HEK293 (cell line): ENCODE data around the gene RNASE4.

ENCODE experiments used
- CTCF ChIA-PET: fragments of 350-600 bp; formaldehyde crosslinking; extraction: SDS; loops from one replicate; lab custom pipeline; 2021; ENCODE audit warnings: antibody characterized with exemption; lab: Yijun Ruan, JAX
- POLR2A ChIA-PET: fragments of 300-600 bp; formaldehyde crosslinking; extraction: SDS; loops from one replicate; lab custom pipeline; 2020; ENCODE audit warnings: antibody characterized with exemption, inconsistent platforms; lab: Yijun Ruan, JAX
- H3K27ac ChIP-seq: fragments of 200-500 bp; sonication (Bioruptor generic); 2 replicates; pipeline ENCODE4 v1.5.1; 2014; ENCODE audit warnings: low read depth, low read length, control low read depth, inconsistent platforms; ENCODE audit errors: extremely low read depth
- H3K36me3 ChIP-seq, 2 experiments: fragments of 200-500 bp in 1 of 2; sonication (Bioruptor generic) in 1 of 2; 1 replicate in 1 of 2; 2 replicates in 1 of 2; pipeline ENCODE4 v1.5.1; 2014 to 2017; ENCODE audit warnings: inconsistent platforms in 2 of 2, low read length in 2 of 2; ENCODE audit not compliant: control insufficient read depth in 2 of 2, insufficient read depth in 1 of 2
- H3K4me1 ChIP-seq: fragments of 200-500 bp; sonication (Bioruptor generic); 2 replicates; pipeline ENCODE4 v1.5.1; 2014; ENCODE audit warnings: mild to moderate bottlenecking, low read length, inconsistent platforms; ENCODE audit not compliant: control insufficient read depth, insufficient read depth
- H3K4me3 ChIP-seq: 2 replicates; pipeline ENCODE4 v1.5.1; 2011; ENCODE audit warnings: low read depth, mild to moderate bottlenecking, control low read depth, low read length, moderate library complexity
- H3K9me3 ChIP-seq: fragments of 200-500 bp; sonication (Bioruptor generic); 2 replicates; pipeline ENCODE4 v1.5.1; 2014; ENCODE audit warnings: low read depth, low read length, inconsistent platforms; ENCODE audit not compliant: control insufficient read depth, insufficient read depth
- BCL11A ChIP-seq: fragments of 450-650 bp; formaldehyde crosslinking; IDR thresholded peaks from 2 replicates; pipeline ENCODE4 v1.5.1; 2016; ENCODE audit warnings: low read depth, missing biosample characterization, missing genetic modification characterization
- EGR2 ChIP-seq: fragments of 450-650 bp; formaldehyde crosslinking; IDR thresholded peaks from 2 replicates; pipeline ENCODE4 v1.5.1; 2016; ENCODE audit warnings: low read depth, missing biosample characterization, missing genetic modification characterization
- ELK4 ChIP-seq: IDR thresholded peaks from 2 replicates; pipeline ENCODE4 v1.6.1; 2011; ENCODE audit warnings: mild to moderate bottlenecking, low read depth, low read length, borderline replicate concordance
- GFI1B ChIP-seq: fragments of 450-650 bp; formaldehyde crosslinking; IDR thresholded peaks from 2 replicates; pipeline ENCODE4 v1.5.1; 2016; ENCODE audit warnings: missing biosample characterization, missing genetic modification characterization
- MEIS1 ChIP-seq: sonication (generic); formaldehyde crosslinking; IDR thresholded peaks from 2 replicates; pipeline ENCODE4 v1.8.1; 2022; ENCODE audit warnings: missing genetic modification reagents, mild to moderate bottlenecking, borderline replicate concordance
- YY2 ChIP-seq: fragments of 450-650 bp; formaldehyde crosslinking; IDR thresholded peaks from 2 replicates; pipeline ENCODE4 v1.5.1; 2016; ENCODE audit warnings: missing biosample characterization, missing genetic modification characterization
- ZBTB10 ChIP-seq: fragments of 450-650 bp; formaldehyde crosslinking; IDR thresholded peaks from 2 replicates; pipeline ENCODE4 v1.5.1; 2016; ENCODE audit warnings: missing biosample characterization, missing genetic modification characterization
- ZBTB6 ChIP-seq: fragments of 450-650 bp; formaldehyde crosslinking; IDR thresholded peaks from 2 replicates; pipeline ENCODE4 v1.5.1; 2017; ENCODE audit warnings: missing biosample characterization, missing genetic modification characterization
- ZNF138 ChIP-seq: fragments of 450-650 bp; formaldehyde crosslinking; IDR thresholded peaks from 2 replicates; pipeline ENCODE4 v1.5.1; 2016; ENCODE audit warnings: missing biosample characterization, missing genetic modification characterization, borderline replicate concordance
- ZNF140 ChIP-seq: fragments of 450-650 bp; formaldehyde crosslinking; IDR thresholded peaks from 2 replicates; pipeline ENCODE4 v1.5.1; 2016; ENCODE audit warnings: missing biosample characterization, missing genetic modification characterization
- ZNF16 ChIP-seq: fragments of 450-650 bp; formaldehyde crosslinking; IDR thresholded peaks from 2 replicates; pipeline ENCODE4 v1.5.1; 2016; ENCODE audit warnings: low read depth, missing biosample characterization, missing genetic modification characterization
- ZNF24 ChIP-seq: fragments of 450-650 bp; formaldehyde crosslinking; IDR thresholded peaks from 2 replicates; pipeline ENCODE4 v1.5.1; 2016; ENCODE audit warnings: missing biosample characterization, missing genetic modification characterization
- ZNF266 ChIP-seq: fragments of 450-650 bp; formaldehyde crosslinking; IDR thresholded peaks from 2 replicates; pipeline ENCODE4 v1.5.1; 2016; ENCODE audit warnings: missing biosample characterization, missing genetic modification characterization, low read depth
- ZNF280C ChIP-seq: fragments of 450-650 bp; formaldehyde crosslinking; IDR thresholded peaks from 2 replicates; pipeline ENCODE4 v1.5.1; 2016; ENCODE audit warnings: missing biosample characterization, missing genetic modification characterization
- ZNF311 ChIP-seq: fragments of 450-650 bp; formaldehyde crosslinking; IDR thresholded peaks from 2 replicates; pipeline ENCODE4 v1.5.1; 2017; ENCODE audit warnings: missing biosample characterization, missing genetic modification characterization, borderline replicate concordance
- ZNF335 ChIP-seq: fragments of 450-650 bp; formaldehyde crosslinking; conservative IDR thresholded peaks from 2 replicates; pipeline ENCODE4 v1.5.1; 2016; ENCODE audit warnings: missing biosample characterization, missing genetic modification characterization
- ZNF341 ChIP-seq: fragments of 450-650 bp; formaldehyde crosslinking; IDR thresholded peaks from 2 replicates; pipeline ENCODE4; 2016; ENCODE audit warnings: low read depth, missing biosample characterization, missing genetic modification characterization
- ZNF37A ChIP-seq: fragments of 450-650 bp; IDR thresholded peaks from 2 replicates; pipeline ENCODE4 v1.5.1; 2018; ENCODE audit warnings: missing biosample characterization, missing genetic modification characterization
- ZNF391 ChIP-seq: fragments of 450-650 bp; formaldehyde crosslinking; IDR thresholded peaks from 2 replicates; pipeline ENCODE4 v1.5.1; 2016; ENCODE audit warnings: low read depth, missing biosample characterization, missing genetic modification characterization, borderline replicate concordance
- ZNF449 ChIP-seq: fragments of 450-650 bp; formaldehyde crosslinking; IDR thresholded peaks from 2 replicates; pipeline ENCODE4 v1.5.1; 2017; ENCODE audit warnings: missing biosample characterization, mild to moderate bottlenecking, missing genetic modification characterization, moderate library complexity
- ZNF529 ChIP-seq: fragments of 450-650 bp; formaldehyde crosslinking; IDR thresholded peaks from 2 replicates; pipeline ENCODE4 v1.5.1; 2017; ENCODE audit warnings: missing genetic modification characterization, missing biosample characterization; ENCODE audit not compliant: insufficient replicate concordance
- ZNF629 ChIP-seq: fragments of 450-650 bp; formaldehyde crosslinking; IDR thresholded peaks from 2 replicates; pipeline ENCODE4 v1.5.1; 2017; ENCODE audit warnings: missing biosample characterization, missing genetic modification characterization
- ZSCAN4 ChIP-seq: fragments of 450-650 bp; formaldehyde crosslinking; IDR thresholded peaks from 2 replicates; pipeline ENCODE4 v1.5.1; 2017; ENCODE audit warnings: missing biosample characterization, missing genetic modification characterization
- TF ChIP-seq, protein P1 (sequence below): sonication (generic); formaldehyde crosslinking; IDR thresholded peaks from 2 replicates; pipeline ENCODE4 v1.8.1; 2022; ENCODE audit warnings: mild to moderate bottlenecking, moderate library complexity, missing genetic modification reagents

The RNASE4 gene, protein sequence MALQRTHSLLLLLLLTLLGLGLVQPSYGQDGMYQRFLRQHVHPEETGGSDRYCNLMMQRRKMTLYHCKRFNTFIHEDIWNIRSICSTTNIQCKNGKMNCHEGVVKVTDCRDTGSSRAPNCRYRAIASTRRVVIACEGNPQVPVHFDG

GRCh38 chr14:20683891-20684661, at the start of gene RNASE4:
RNASE4 (plus strand) TSS chr14:20684560; CDS start chr14:20699372, 14,812 bp downstream.
- ChIA-PET CTCF (interaction anchor here (0.6 to 1.7 kb wide), 6 partner anchors 21 to 232 kb away, joined by 3 to 6 read pairs (median 4); no protein-coding TSS in a partner anchor), POLR2A (interaction anchor here (0.9 to 4.8 kb wide), 9 partner anchors 53 to 341 kb away, joined by 3 to 40 read pairs (median 4); partner anchors contain the start of genes APEX1, OSGEP, PARP2 and PIP4P1)
- Histone ChIP-seq H3K36me3 (no peaks in the 10 kb centered on the region), H3K9me3 (no peaks in the 10 kb centered on the region), H3K4me1 (no peaks in the 10 kb centered on the region; the same call in 1 of the 2 replicates), H3K4me3 (peak within 1 kb of the TSS; percentile 68), H3K27ac (peak within 1 kb of the TSS; percentile 96)
- TF ChIP-seq YY2 (tag by site-specific recombination) (no peak), ZNF37A (peak; percentile 1; the same call in 1 of the 2 replicates), ZNF449 (peak; percentile 11; the same call in 1 of the 2 replicates), ZNF391 (peak; percentile 33; the same call in 1 of the 2 replicates), ZNF16 (tag by site-specific recombination) (no peak), ZNF140 (tag by site-specific recombination) (no peak), BCL11A (peak; percentile 42; the same call in 1 of the 2 replicates), ZNF341 (peak; percentile 85), EGR2 (tag by site-specific recombination) (peak; percentile 8; the same call in 1 of the 2 replicates), ELK4 (no peak), ZBTB10 (tag by site-specific recombination) (peak; percentile 85), ZNF311 (tag by site-specific recombination) (no peak), ZNF266 (no peak), ZNF280C (tag by site-specific recombination) (no peak), ZNF138 (tag by site-specific recombination) (no peak), ZNF335 (tag by site-specific recombination) (peak; percentile 77), ZNF629 (tag by site-specific recombination) (no peak; the same call in none of the 2 replicates), ZBTB6 (tag by site-specific recombination) (no peak), MEIS1 (CRISPR knock-in tag) (no peak), GFI1B (peak; percentile 51; the same call in 1 of the 2 replicates), ZSCAN4 (tag by site-specific recombination) (peak; percentile 52), ZNF529 (no peak), ZNF24 (tag by site-specific recombination) (peak; percentile 87)
- TF ChIP-seq, protein P1, sequence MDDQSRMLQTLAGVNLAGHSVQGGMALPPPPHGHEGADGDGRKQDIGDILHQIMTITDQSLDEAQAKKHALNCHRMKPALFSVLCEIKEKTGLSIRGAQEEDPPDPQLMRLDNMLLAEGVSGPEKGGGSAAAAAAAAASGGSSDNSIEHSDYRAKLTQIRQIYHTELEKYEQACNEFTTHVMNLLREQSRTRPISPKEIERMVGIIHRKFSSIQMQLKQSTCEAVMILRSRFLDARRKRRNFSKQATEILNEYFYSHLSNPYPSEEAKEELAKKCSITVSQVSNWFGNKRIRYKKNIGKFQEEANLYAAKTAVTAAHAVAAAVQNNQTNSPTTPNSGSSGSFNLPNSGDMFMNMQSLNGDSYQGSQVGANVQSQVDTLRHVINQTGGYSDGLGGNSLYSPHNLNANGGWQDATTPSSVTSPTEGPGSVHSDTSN (CRISPR knock-in tag) = no peak; the same call in 1 of the 2 replicates
